Mesendoderm (in vitro differentiated cells): ENCODE results near the gene ITFG2.
"Not testable (repeated sequence)": the region's sequence is repeated elsewhere in the genome, so short reads cannot be mapped to it uniquely, and the experiment has no call there.

Source experiments
- DNase-seq: peaks from one replicate; pipeline ENCODE4 v3.0.0; 2013
- H2AK5ac ChIP-seq: 2 replicates; pipeline ENCODE4 v1.6.1; 2013; ENCODE audit warnings: low read length, inconsistent platforms
- H2BK120ac ChIP-seq: 2 replicates; pipeline ENCODE4 v1.6.1; 2013; ENCODE audit warnings: low read depth, mild to moderate bottlenecking, low read length, moderate library complexity, mixed read lengths
- H2BK15ac ChIP-seq: replicated peaks from 2 replicates; pipeline ENCODE4 v1.6.1; 2013; ENCODE audit warnings: low read depth, mild to moderate bottlenecking, moderate library complexity
- H2BK5ac ChIP-seq: 2 replicates; pipeline ENCODE4 v1.6.1; 2013; ENCODE audit warnings: low read length, inconsistent platforms
- H3K18ac ChIP-seq: 2 replicates; pipeline ENCODE4 v1.6.1; 2013; ENCODE audit warnings: mild to moderate bottlenecking, low read length, mixed read lengths
- H3K23ac ChIP-seq: one replicate; pipeline ENCODE4 v1.6.1; 2013; ENCODE audit warnings: low read length
- H3K27ac ChIP-seq: 2 replicates; pipeline ENCODE4 v1.5.1; 2013; ENCODE audit warnings: low read depth, mild to moderate bottlenecking, inconsistent platforms, low read length, moderate library complexity
- H3K27me3 ChIP-seq: 2 replicates; pipeline ENCODE4 v1.6.1; 2013; ENCODE audit warnings: low read length, control low read depth, mild to moderate bottlenecking, inconsistent platforms; ENCODE audit not compliant: insufficient read depth, poor library complexity
- H3K36me3 ChIP-seq: 2 replicates; pipeline ENCODE4 v1.6.1; 2013; ENCODE audit warnings: low read length, inconsistent platforms; ENCODE audit not compliant: control insufficient read depth, insufficient read depth
- H3K4ac ChIP-seq: one replicate; pipeline ENCODE4 v1.6.1; 2013; ENCODE audit warnings: low read depth, mild to moderate bottlenecking, low read length, moderate library complexity
- H3K4me1 ChIP-seq: 2 replicates; pipeline ENCODE4 v1.6.1; 2013; ENCODE audit warnings: low read depth, low read length, inconsistent platforms; ENCODE audit not compliant: control insufficient read depth
- H3K4me2 ChIP-seq: 2 replicates; pipeline ENCODE4 v1.6.1; 2013; ENCODE audit warnings: low read length
- H3K4me3 ChIP-seq: 2 replicates; pipeline ENCODE4 v1.5.1; 2013; ENCODE audit warnings: mild to moderate bottlenecking, low read length
- H3K56ac ChIP-seq: one replicate; pipeline ENCODE4 v1.6.1; 2013; ENCODE audit warnings: low read length
- H3K79me1 ChIP-seq: 2 replicates; pipeline ENCODE4 v1.6.1; 2013; ENCODE audit warnings: low read length, inconsistent platforms
- H3K79me2 ChIP-seq: 2 replicates; pipeline ENCODE4 v1.6.1; 2013; ENCODE audit warnings: mild to moderate bottlenecking, low read length; ENCODE audit not compliant: control insufficient read depth, insufficient read depth
- H3K9ac ChIP-seq: 2 replicates; pipeline ENCODE4 v1.6.1; 2013; ENCODE audit warnings: low read length, inconsistent platforms
- H4K5ac ChIP-seq: one replicate; pipeline ENCODE4 v1.6.1; 2013; ENCODE audit warnings: low read length
- H4K8ac ChIP-seq: one replicate; pipeline ENCODE4 v1.6.1; 2013; ENCODE audit warnings: low read depth, mild to moderate bottlenecking, control low read depth, low read length, moderate library complexity
- WGBS: extraction: QIAGEN DNeasy Blood & Tissue Kit; methylation state at CpG from one replicate; pipeline ENCODE4 v1.1.7; 2013; ENCODE audit warnings: low lambda C conversion rate, missing lambda C conversion rate; ENCODE audit not compliant: insufficient coverage; ENCODE audit errors: extremely low coverage; 5-methylcytosine and 5-hydroxymethylcytosine counted together

ITFG2 gene

GRCh38 chr12:2769866-2770533 is 42.5 kb upstream of the ITFG2 start:
- no CpG with 5 or more reads among the region's 11 CpGs for WGBS
- Histone ChIP-seq H2BK15ac (no peak overlapping the region), H4K8ac (no peak overlapping the region), H4K5ac (no peak overlapping the region), H3K4me2 (no peak overlapping the region), H3K23ac (no peak overlapping the region), H3K79me2 (no peaks in the 10 kb centered on the region), H3K79me1 (no peaks in the 10 kb centered on the region), H3K36me3 (no peaks in the 10 kb centered on the region), H2AK5ac (no peak overlapping the region), H3K4ac (no peak overlapping the region), H3K4me3 (no peak overlapping the region), H3K18ac (no peak overlapping the region), H3K56ac (no peak overlapping the region), H2BK5ac (no peak overlapping the region), H3K27me3 (no peaks in the 10 kb centered on the region), H3K9ac (no peak overlapping the region), H3K4me1 (no peaks in the 10 kb centered on the region), H3K27ac (no peak overlapping the region), H2BK120ac (no peak overlapping the region)
- DNase-seq: no peak

GRCh38 chr12:2770544-2770943 is 41.9 kb upstream of the ITFG2 start:
- H3K4me1 ChIP-seq, H3K4me2 ChIP-seq, H3K36me3 ChIP-seq, H3K27ac ChIP-seq, H3K79me1 ChIP-seq, H2BK120ac ChIP-seq, H3K4me3 ChIP-seq, H3K56ac ChIP-seq, DNase-seq, H2AK5ac ChIP-seq, H3K27me3 ChIP-seq, H2BK15ac ChIP-seq, H4K8ac ChIP-seq, H4K5ac ChIP-seq, H3K4ac ChIP-seq, H3K9ac ChIP-seq, H3K23ac ChIP-seq, H3K79me2 ChIP-seq, H3K18ac ChIP-seq, H2BK5ac ChIP-seq: not testable (repeated sequence)
- no CpG with 5 or more reads among the region's 3 CpGs for WGBS

GRCh38 chr12:2772370-2772769 is 40.1 kb upstream of the ITFG2 start:
- H4K5ac ChIP-seq: no peak overlapping the region
- H3K4ac ChIP-seq: no peak overlapping the region

GRCh38 chr12:2773199-2773875 is 39.1 kb upstream of the ITFG2 start:
- no peak overlapping the region for H4K8ac ChIP-seq

More at GRCh38 chr12:2772370-2772769, 40.1 kb upstream of the ITFG2 start:
- no peak overlapping the region for H2BK120ac ChIP-seq
- no peak overlapping the region for H3K27ac ChIP-seq
- no peak overlapping the region for H3K4me2 ChIP-seq
- no peaks in the 10 kb centered on the region for H3K79me1 ChIP-seq
- no peak overlapping the region for H3K9ac ChIP-seq
- no peaks in the 10 kb centered on the region for H3K4me1 ChIP-seq
- no peak for DNase-seq
- no peak overlapping the region for H3K4me3 ChIP-seq
- H3K56ac ChIP-seq: no peak overlapping the region
- no peak overlapping the region for H2AK5ac ChIP-seq
- no CpG with 5 or more reads among the region's 4 CpGs for WGBS
- H4K8ac ChIP-seq: no peak overlapping the region
- no peaks in the 10 kb centered on the region for H3K79me2 ChIP-seq
- no peaks in the 10 kb centered on the region for H3K36me3 ChIP-seq
- no peaks in the 10 kb centered on the region for H3K27me3 ChIP-seq
- no peak overlapping the region for H3K18ac ChIP-seq
- no peak overlapping the region for H2BK5ac ChIP-seq
- H3K23ac ChIP-seq: no peak overlapping the region
- no peak overlapping the region for H2BK15ac ChIP-seq

GRCh38 chr12:2775431-2775830 is 37.0 kb upstream of the ITFG2 start:
- Histone ChIP-seq H3K4ac (no peak overlapping the region), H2BK15ac (no peak overlapping the region), H4K5ac (no peak overlapping the region), H2BK120ac (no peak overlapping the region), H3K36me3 (no peaks in the 10 kb centered on the region), H3K4me3 (no peak overlapping the region), H3K23ac (no peak overlapping the region), H3K9ac (no peak overlapping the region), H3K79me2 (no peaks in the 10 kb centered on the region), H3K56ac (no peak overlapping the region), H3K27ac (no peak overlapping the region), H2BK5ac (no peak overlapping the region), H3K4me1 (no peaks in the 10 kb centered on the region), H2AK5ac (no peak overlapping the region), H3K79me1 (no peaks in the 10 kb centered on the region), H3K27me3 (no peaks in the 10 kb centered on the region), H4K8ac (no peak overlapping the region), H3K4me2 (no peak overlapping the region), H3K18ac (no peak overlapping the region)
- no peak for DNase-seq
- WGBS: no CpG with 5 or more reads among the region's 8 CpGs

More at GRCh38 chr12:2773199-2773875, 39.1 kb upstream of the ITFG2 start:
- H3K27ac ChIP-seq: no peak overlapping the region
- no peak overlapping the region for H3K56ac ChIP-seq
- no peak overlapping the region for H3K4ac ChIP-seq
- DNase-seq: no peak
- no peak overlapping the region for H2BK120ac ChIP-seq
- H4K5ac ChIP-seq: no peak overlapping the region
- H3K4me2 ChIP-seq: no peak overlapping the region
- no peak overlapping the region for H3K4me3 ChIP-seq
- no peak overlapping the region for H3K9ac ChIP-seq
- H3K79me2 ChIP-seq: no peaks in the 10 kb centered on the region
- no peak overlapping the region for H2AK5ac ChIP-seq
- H3K23ac ChIP-seq: no peak overlapping the region
- no peaks in the 10 kb centered on the region for H3K36me3 ChIP-seq
- no peak overlapping the region for H2BK5ac ChIP-seq
- WGBS: no CpG with 5 or more reads among the region's 19 CpGs
- H3K18ac ChIP-seq: no peak overlapping the region
- H3K79me1 ChIP-seq: no peaks in the 10 kb centered on the region
- no peaks in the 10 kb centered on the region for H3K4me1 ChIP-seq
- H2BK15ac ChIP-seq: no peak overlapping the region
- no peaks in the 10 kb centered on the region for H3K27me3 ChIP-seq
